AG09319 (cell line): Measurements from ENCODE around the gene VSTM1.
A peak's percentile ranks its signal among the peaks of the same experiment; 100 is the strongest.

Experiments
- DNase-seq: peaks from one replicate; pipeline ENCODE4 v3.0.0-alpha.2; 2010; ENCODE audit warnings: low read depth; ENCODE audit errors: extremely low read depth
- CTCF ChIP-seq: IDR thresholded peaks from 2 replicates; pipeline ENCODE4 v1.5.1; 2011; ENCODE audit warnings: low read depth, mild to moderate bottlenecking, inconsistent platforms, low read length, moderate library complexity

VSTM1 gene

DNA sequence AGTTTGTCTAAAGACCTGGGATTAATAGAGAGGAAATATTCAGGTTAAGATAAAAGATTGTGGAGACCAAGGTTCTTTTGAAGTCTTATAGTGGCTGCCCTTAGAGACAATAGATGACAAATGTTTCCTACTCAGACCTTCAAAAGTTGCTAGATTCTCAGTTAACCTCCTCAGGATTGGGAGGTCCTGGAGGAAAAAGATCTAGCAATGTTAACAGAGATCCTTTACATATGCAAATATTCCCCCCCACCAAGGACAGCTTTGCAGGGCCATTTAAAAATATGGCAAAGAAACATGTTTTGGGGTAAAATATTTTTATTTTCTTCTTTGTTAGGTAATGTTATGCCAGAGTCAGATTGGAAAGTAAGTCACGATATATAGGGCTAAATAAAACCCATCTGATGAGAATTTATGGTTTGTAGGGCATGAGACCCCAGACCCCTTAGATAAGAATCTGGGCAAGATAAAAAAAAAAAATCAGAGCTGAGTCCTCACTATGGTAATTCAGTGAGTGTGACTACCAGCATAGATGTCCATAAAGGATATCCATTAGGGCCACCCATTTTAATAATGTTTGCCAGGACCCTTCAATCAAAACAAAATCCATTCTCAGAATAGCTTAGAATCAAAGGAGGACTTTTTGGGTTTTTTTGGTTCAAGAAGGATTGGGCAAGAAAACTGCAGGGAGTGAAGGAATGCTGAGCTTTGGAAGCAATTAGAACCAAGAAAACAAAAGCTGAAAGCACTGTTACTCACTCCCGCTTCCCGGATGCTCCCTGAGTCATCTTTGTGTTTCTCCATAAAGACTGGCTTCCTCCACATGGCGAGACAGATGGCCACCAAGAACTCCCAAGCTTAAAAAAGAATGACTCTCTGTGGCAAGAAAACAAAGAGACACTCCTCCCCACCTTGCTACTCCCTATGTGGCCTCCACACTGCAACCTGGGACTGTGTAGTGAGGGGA is 28.2 kb downstream of the VSTM1 start:
- peak; percentile 70 for DNase-seq
- TF ChIP-seq CTCF, result no peak

- TF ChIP-seq CTCF, result peak; percentile 61
- DNase-seq, result no peak
These were observed 32.7 kb downstream of the VSTM1 start for GRCh38 chr19:54030895-54031586.

GRCh38 chr19:54029930-54030490 is 33.7 kb downstream of the VSTM1 start:
- peak; percentile 27 for DNase-seq
- peak; percentile 75 for TF ChIP-seq CTCF

GRCh38 chr19:54029301-54029700 is 34.4 kb downstream of the VSTM1 start:
- TF ChIP-seq CTCF, result no peak
- no peak for DNase-seq

GRCh38 chr19:54026656-54027055 is 37.0 kb downstream of the VSTM1 start:
- TF ChIP-seq CTCF, result no peak
- no peak for DNase-seq

- no peak for TF ChIP-seq CTCF
- DNase-seq, result no peak
These were observed 39.0 kb downstream of the VSTM1 start for GRCh38 chr19:54024660-54025059.

DNA sequence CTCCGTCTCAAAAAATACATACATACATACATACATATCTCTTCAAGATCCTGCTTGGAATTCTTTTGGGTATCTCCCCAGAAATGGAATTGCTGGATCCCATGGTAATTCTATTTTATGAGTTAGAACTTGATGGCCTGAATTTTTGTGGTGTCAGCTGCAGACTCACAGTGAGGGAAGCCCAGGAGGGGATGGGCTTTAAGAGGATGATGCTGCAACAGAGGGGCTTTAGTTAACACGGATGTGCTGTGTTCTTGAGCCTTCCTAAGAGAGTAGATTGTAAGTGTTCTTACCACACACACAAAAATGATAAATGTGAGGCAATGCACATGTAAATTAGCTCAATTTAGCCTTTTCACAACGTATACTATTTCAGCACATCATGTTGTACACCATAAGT is 40.5 kb downstream of the VSTM1 start:
- no peak for DNase-seq
- TF ChIP-seq CTCF, result no peak
